Erythroblast (primary cell): ENCODE measurements around the gene RHAG.

ENCODE experiments used
- GATA1 ChIP-seq: IDR thresholded peaks from 2 replicates; pipeline ENCODE4 v1.6.1; 2011; ENCODE audit warnings: low read depth, mild to moderate bottlenecking, control low read depth, low read length, moderate library complexity
- POLR2A ChIP-seq: IDR thresholded peaks from 2 replicates; pipeline ENCODE4 v1.6.1; 2011; ENCODE audit warnings: mild to moderate bottlenecking, low read length

DNA sequence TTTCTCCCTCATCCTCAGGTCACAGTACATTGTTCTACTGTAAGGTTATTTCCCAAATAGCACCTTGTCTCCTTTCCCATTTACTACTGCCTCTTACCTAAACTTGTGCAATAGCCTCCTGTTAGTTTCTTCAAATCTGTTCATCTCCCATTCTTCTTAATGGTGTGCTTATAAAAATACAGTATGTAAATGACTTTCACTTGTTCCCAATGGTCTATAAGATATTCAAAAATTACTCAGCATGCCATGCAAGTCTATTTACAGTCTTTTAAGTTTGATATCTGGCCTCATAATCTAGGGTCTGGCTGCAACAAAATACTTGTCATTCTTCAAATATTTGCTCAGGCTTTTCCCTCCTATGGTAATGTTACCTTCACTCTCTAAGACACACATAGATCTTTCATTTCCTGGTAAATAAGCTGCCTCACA is 31.5 kb upstream of the RHAG start:
- TF ChIP-seq POLR2A (no peak), GATA1 (no peak)
